ENCODE data around the gene CXCL12.
A peak's percentile ranks its signal among the peaks of the same experiment; 100 is the strongest.

CXCL12 gene

DNA sequence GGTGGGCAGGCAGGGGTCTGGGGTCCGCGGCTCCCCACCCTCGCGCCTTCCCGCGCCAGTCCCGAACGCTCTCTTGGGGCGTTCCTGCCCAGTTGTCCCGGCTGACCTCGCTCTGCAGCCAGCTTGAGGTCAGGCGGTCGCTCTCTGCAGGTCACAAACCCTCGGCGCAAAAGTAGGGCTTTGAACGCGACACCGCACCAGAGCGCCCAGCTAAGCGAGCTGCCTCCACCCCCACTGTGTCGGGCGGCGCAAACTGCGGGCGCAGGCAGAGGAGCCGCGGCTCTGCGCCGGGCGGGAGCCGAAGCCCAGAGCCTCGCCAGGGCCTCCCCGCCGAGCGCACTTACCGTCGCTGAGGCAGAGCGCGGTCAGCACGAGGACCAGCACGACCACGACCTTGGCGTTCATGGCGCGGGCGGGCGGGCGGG is 284 bp downstream of the CXCL12 start:
- DNase-seq = no peak

DNA sequence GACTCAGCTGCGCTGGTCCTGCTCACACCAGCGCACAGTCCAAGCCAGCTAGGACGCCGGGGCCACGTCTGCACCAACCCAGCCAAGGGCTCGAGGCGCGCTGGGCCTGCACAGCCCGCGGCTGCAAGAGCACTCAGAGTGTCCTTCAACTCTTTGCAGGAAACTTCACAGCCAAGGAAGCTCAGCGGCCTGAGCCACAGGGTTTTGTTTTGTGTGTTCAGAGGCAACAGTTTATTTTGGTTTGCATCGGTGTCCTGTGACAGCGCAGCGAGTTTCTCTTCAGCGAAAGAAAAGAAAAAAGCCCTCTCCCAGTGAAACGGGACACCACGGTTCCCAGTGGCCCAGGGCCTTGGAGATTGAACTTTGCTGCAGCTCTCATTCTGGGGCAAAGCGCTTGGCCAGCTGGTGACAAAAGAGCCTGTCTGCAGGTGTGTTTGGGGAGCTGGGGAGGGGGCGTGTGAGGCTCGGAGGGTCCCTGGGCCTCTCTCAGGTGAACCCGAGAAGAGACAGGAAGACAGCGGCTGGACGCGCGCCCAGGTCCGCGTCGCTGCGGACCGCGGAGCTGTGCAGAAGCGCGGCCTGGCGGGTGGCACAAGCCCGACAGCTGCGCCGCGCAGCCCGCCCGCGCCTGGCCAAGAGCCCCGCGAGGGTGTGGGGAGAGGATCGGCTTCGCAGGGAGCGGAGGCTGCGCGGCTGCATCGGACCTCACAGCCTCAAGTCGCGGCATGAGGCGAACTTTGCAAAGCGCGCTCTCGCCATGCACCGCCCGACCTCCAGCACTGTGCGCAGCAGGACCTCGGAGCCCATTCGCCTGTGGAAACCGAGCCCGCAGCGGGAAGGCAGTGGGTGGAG is 922 bp downstream of the CXCL12 start:
- peak; percentile 75 for DNase-seq

GRCh38 chr10:44382981-44383748 is 1.7 kb downstream of the CXCL12 start:
- DNase-seq = no peak

DNA sequence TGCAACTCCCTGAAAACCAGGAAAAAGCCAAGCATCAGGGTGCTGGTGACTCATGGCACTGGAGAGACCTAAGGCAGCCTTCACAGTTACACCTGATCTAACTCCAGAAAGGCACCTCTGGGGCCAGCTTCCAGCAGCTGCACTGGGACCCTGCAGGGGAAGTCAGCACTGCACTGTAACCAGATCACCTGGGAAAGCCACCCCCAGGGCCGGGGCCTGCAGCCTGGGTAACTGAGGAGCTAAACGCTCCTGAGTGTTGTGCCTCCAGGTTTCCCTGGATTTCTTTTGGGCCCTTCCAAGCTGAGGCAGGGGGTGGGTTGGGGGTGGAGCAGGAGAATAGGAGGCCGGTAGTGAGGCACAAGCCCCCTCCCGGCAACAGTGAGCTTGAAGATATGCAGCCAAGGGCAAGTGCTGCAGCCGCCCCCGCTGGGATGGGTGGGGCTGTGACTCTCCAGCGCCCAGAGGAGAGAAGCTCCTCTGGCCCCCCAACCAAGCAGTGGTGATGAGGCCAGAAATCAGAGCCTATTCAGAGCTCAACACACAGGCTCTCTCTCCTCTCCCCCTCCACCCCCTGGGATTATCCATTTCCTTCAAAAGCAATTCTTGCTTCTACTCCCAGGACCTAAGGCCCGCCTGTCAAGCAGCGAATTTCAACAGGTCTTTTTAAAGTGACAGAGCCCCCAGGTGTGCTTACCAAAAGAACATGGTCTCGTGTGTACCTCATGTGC is 2.6 kb downstream of the CXCL12 start:
- no peak for DNase-seq

DNA sequence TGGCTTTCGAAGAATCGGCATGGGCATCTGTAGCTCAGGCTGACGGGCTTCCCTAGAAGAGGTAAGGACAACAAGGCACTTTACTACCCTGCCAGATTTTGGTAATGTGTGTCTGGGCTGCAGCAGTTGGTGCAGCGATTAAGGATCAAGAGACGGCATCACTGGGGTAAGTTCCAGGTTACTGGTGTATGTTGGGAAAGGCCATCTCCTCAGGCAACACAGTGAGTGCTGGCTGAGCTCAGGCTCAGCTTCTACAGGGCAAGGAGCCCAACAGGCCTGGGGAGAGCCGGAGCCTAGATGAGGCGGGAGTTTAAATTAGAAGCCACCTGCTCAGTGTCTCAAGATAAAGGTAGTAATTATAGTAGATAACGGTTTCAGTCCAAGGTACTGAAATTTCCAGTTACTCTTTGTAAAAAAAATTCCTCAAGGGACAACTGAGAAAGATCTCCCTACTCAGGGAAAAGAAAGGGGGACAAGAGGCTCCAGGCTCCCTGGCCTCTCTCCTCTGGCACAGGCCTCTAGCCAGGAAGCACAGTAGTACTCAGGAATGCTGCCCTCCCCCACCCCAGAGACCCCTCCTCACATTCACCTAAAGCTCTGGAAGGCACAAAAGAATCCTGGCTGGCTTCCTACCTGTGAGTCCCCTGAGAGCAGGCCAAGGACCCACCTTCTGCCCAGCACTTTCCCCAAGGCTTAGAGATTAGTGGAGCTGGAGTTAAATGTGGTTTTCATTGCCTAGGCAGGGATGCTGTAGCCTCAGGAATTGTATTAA is 3.9 kb downstream of the CXCL12 start:
- DNase-seq = no peak

- DNase-seq = no peak
Observed at GRCh38 chr10:44379907-44380306, 5.0 kb downstream of the CXCL12 start.

- no peak for DNase-seq
Observed at GRCh38 chr10:44378626-44379025, 6.3 kb downstream of the CXCL12 start.

GRCh38 chr10:44377651-44378310 is 7.1 kb downstream of the CXCL12 start:
- DNase-seq = no peak

DNA sequence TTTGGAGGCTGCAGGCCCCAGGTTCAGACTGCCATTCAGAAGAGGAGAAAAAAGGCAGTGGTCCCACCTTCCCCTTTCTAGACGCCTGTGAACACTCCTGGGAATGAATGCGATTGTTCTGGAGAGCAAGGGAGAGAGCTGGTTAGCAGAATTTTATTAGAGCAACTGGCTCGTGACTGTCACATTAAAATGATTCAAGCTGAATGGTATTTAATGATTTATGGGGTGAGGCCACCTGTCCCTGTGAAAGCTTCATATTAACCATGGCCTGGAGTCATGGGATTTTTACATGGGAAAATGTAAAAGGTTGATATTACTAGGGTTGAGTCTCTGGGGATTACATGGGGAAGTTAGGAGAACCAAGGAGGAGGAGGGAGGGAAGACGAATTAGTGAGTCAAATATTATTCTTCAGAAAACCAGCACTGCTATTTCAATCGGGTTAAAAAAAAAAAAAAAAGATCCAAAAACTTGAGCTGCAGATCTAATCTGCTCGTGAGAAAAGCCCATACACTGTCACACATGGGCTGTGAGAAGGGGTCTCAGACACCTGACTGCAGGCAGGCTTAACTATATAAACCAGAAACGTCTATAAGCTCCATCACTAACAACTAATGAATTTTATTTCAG is 8.3 kb downstream of the CXCL12 start:
- no peak for DNase-seq

- DNase-seq = no peak
Observed at GRCh38 chr10:44374155-44374554, 10.7 kb downstream of the CXCL12 start.

DNA sequence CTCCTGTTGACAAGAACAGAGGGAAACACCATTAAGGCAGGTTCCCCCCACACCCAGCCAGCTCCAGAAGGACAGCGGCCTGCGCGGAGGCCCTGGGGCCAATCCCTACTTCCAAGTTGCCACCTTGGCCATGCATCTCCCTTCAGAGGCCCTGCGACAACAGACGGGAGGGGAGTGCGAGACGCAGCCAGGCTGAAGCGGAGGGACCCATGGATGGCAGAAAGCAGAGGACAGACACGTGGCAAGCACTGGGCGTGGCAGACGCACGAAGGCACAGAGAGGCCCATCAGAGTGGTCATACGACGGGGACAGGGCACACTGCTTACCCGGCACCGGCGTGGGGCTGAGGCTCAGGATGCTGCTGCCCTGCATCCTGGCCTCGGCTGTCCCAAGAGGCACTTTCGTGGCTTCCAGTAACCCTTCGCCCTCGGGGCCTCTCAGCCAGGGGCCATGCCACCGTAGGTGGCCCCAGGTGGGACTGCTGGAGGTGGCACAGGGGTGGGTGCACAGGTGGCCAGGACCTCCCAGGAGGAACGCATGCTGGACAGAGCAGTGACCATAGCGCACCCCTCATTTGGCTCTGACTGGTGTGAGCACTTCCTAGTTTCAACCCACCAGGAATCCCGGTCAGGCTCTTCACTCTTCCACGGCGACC is 11.4 kb downstream of the CXCL12 start:
- DNase-seq = no peak

- no peak for DNase-seq
Observed at GRCh38 chr10:44372181-44372580, 12.7 kb downstream of the CXCL12 start.

- DNase-seq = no peak
Observed at GRCh38 chr10:44370731-44371248, 14.1 kb downstream of the CXCL12 start.

- no peak for DNase-seq
Observed at GRCh38 chr10:44369854-44370253, 15.0 kb downstream of the CXCL12 start.

DNA sequence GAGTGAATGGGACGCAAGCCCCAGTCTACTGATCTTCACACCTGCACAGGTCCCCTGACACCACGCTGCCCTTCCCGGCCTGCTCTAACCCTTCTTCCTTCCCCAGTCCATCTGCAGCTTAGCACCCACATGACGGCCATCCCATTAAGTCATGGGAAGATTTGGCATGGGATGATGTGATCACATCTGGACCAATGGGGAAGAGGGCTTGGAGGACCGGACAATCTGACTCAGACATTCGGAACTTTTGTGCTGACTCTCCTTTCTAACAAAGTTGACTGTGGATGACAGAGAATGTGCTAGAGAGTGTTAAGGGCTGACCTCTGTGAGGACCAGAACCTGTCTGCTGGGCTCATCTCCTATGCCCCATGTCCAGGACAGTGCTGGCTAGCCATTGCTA is 15.6 kb downstream of the CXCL12 start:
- DNase-seq = no peak

GRCh38 chr10:44368637-44369036 is 16.3 kb downstream of the CXCL12 start:
- no peak for DNase-seq

GRCh38 chr10:44366941-44367630 is 17.8 kb downstream of the CXCL12 start:
- DNase-seq = no peak

DNA sequence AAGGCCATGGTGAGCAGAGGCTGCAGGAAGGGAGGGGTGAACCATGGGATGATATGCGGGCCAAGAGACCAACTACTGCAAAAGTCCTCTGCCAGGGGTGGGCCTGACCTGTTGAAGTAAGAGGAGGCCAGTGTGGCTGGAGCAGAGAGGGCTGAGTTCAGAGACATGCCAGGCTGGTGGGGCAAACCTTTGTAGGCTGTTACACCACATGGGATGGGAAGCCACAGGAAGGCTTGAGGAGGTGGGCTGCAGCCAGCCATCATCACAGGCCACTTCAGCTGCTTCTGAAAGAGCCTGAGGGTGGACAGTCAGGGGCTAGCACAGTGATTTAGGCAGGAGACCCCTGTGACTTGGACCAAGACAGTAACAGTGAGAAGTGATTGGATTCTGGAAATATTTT is 20.3 kb downstream of the CXCL12 start:
- DNase-seq = no peak

- DNase-seq = no peak
Observed at GRCh38 chr10:44363716-44364115, 21.2 kb downstream of the CXCL12 start.

Measured in left hindlimb (tissue), 1 donor.